Measurements from ENCODE around the gene AP1M2. TPM values are rescaled to one million over a fixed set of nuclear protein-coding genes. Genes with fewer than 3 reads are reported as not detected.

AP1M2 gene
- total RNA-seq, 1 experiment from 2014 or later = 126 TPM

GRCh38 chr19:10602330-10603083 is 15.4 kb upstream of the AP1M2 start:
- Histone ChIP-seq H3K9me3 (ENCODE audit: insufficient read depth, low read depth) (no peaks in the 10 kb centered on the region), H3K36me3 (ENCODE audit: low read depth) (no peaks in the 10 kb centered on the region), H3K27me3 (ENCODE audit: insufficient read depth, low read depth) (no peaks in the 10 kb centered on the region), H3K4me3 (peak overlapping the region; percentile 93), H4K20me1 (ENCODE audit: insufficient read depth) (no peaks in the 10 kb centered on the region), H3F3A (ENCODE audit: insufficient read depth, low read depth) (peaks cover 33% of the 10 kb centered on the region), H3K9me2 (ENCODE audit: insufficient read depth) (no peaks in the 10 kb centered on the region), H3K27ac (peak overlapping the region; percentile 90), H2AFZ (peak overlapping the region; percentile 82), H3K4me1 (replicated peaks; ENCODE audit: insufficient read depth) (peaks cover 31% of the 10 kb centered on the region), H3K79me2 (ENCODE audit: low read depth) (peaks cover 6% of the 10 kb centered on the region; the same call in 1 of the 2 replicates), H3K4me2 (peak overlapping the region; percentile 95)
- BruUV-seq (replicated peaks) = no TSS peak
- TF ChIP-seq CTCF (conservative IDR thresholded peaks at IDR 0.05) = no peak
- no peak for TF ChIP-seq EZH2 (IDR thresholded peaks at IDR 0.05; ENCODE audit: low read depth)
- ChIA-PET POLR2A (ENCODE audit: unreplicated experiment) (interaction anchor here (0.6 to 0.7 kb wide), 5 partner anchors 16 to 1211 kb away, joined by 3 to 17 read pairs (median 4); no protein-coding TSS in a partner anchor), CTCF (interaction anchor here (0.6 to 2.1 kb wide), 5 partner anchors 13 to 124 kb away, joined by 3 to 17 read pairs (median 7); no protein-coding TSS in a partner anchor)
- intact Hi-C loops (cut with micrococcal nuclease; ENCODE audit: unreplicated experiment) = loop anchor here (2.0 kb wide), 2 partner anchors 16 to 22 kb away; partner anchors contain the start of genes AP1M2 and SLC44A2
- DNase-seq = peak; percentile 58 to 77

GRCh38 chr19:10601999-10602329 is 14.9 kb upstream of the AP1M2 start:
- Histone ChIP-seq H3K4me3 (no peak overlapping the region), H3F3A (ENCODE audit: insufficient read depth, low read depth) (peaks cover 33% of the 10 kb centered on the region), H2AFZ (no peak overlapping the region), H3K9me2 (ENCODE audit: insufficient read depth) (no peaks in the 10 kb centered on the region), H3K36me3 (ENCODE audit: low read depth) (no peaks in the 10 kb centered on the region), H3K27ac (no peak overlapping the region), H4K20me1 (ENCODE audit: insufficient read depth) (no peaks in the 10 kb centered on the region), H3K9me3 (ENCODE audit: insufficient read depth, low read depth) (no peaks in the 10 kb centered on the region), H3K27me3 (ENCODE audit: insufficient read depth, low read depth) (no peaks in the 10 kb centered on the region), H3K4me2 (peak overlapping the region; percentile 52; the same call in 1 of the 2 replicates), H3K4me1 (replicated peaks; ENCODE audit: insufficient read depth) (peaks cover 31% of the 10 kb centered on the region), H3K79me2 (ENCODE audit: low read depth) (peaks cover 6% of the 10 kb centered on the region; the same call in 1 of the 2 replicates)
- intact Hi-C loops (cut with micrococcal nuclease; ENCODE audit: unreplicated experiment) = loop anchor here (2.0 kb wide), 2 partner anchors 15 to 23 kb away; partner anchors contain the start of genes AP1M2 and SLC44A2
- BruUV-seq (replicated peaks) = no TSS peak
- ChIA-PET CTCF (interaction anchor here (0.6 to 2.1 kb wide), 4 partner anchors 14 to 124 kb away, joined by 5 to 17 read pairs (median 11); no protein-coding TSS in a partner anchor), POLR2A (ENCODE audit: unreplicated experiment) (interaction anchor here (0.6 to 0.7 kb wide), 4 partner anchors 16 to 1211 kb away, joined by 3 to 17 read pairs (median 4); no protein-coding TSS in a partner anchor)
- DNase-seq = no peak
- TF ChIP-seq EZH2 (IDR thresholded peaks at IDR 0.05; ENCODE audit: low read depth) (no peak), CTCF (conservative IDR thresholded peaks at IDR 0.05) (no peak)

- no peak for DNase-seq
- Histone ChIP-seq H3K36me3 (ENCODE audit: low read depth) (no peaks in the 10 kb centered on the region), H3K27me3 (ENCODE audit: insufficient read depth, low read depth) (no peaks in the 10 kb centered on the region), H4K20me1 (ENCODE audit: insufficient read depth) (no peaks in the 10 kb centered on the region), H3K27ac (no peak overlapping the region), H3K4me3 (no peak overlapping the region), H3K4me2 (no peak overlapping the region), H3K9me2 (ENCODE audit: insufficient read depth) (no peaks in the 10 kb centered on the region), H3K79me2 (ENCODE audit: low read depth) (peaks cover 6% of the 10 kb centered on the region; the same call in 1 of the 2 replicates), H3K9me3 (ENCODE audit: insufficient read depth, low read depth) (no peaks in the 10 kb centered on the region), H3F3A (ENCODE audit: insufficient read depth, low read depth) (peaks cover 28% of the 10 kb centered on the region), H3K4me1 (replicated peaks; ENCODE audit: insufficient read depth) (peaks cover 29% of the 10 kb centered on the region), H2AFZ (no peak overlapping the region)
- no peak for TF ChIP-seq EZH2 (IDR thresholded peaks at IDR 0.05; ENCODE audit: low read depth)
- no peak for TF ChIP-seq CTCF (conservative IDR thresholded peaks at IDR 0.05)
- POLR2A ChIA-PET (ENCODE audit: unreplicated experiment) = no interaction called here
- intact Hi-C loops (cut with micrococcal nuclease; ENCODE audit: unreplicated experiment) = no loop called here
- no TSS peak for BruUV-seq (replicated peaks)
- CTCF ChIA-PET = interaction anchor here (0.6 to 0.7 kb wide), 2 partner anchors 11 to 435 kb away, joined by 3 to 5 read pairs; no protein-coding TSS in a partner anchor
Measured at GRCh38 chr19:10600149-10600548, 13.0 kb upstream of the AP1M2 start.

Data from PC-9 (cell line).